IMR-90 (cell line): ENCODE results near the gene BTBD9.

ENCODE experiments used
- CTCF ChIP-seq: conservative IDR thresholded peaks from 2 replicates; pipeline ENCODE4 v1.5.1; 2012; ENCODE audit warnings: mild to moderate bottlenecking, low read depth, low read length, improper control_type of control experiment
- USF2 ChIP-seq: fragments of 150-350 bp; IDR thresholded peaks from 2 replicates; pipeline ENCODE4 v1.6.1; 2017; ENCODE audit warnings: mild to moderate bottlenecking, antibody characterized with exemption, low read length, low read depth

GRCh38 chr6:38150681-38151296 is 488.9 kb downstream of the BTBD9 start:
- TF ChIP-seq CTCF (no peak), USF2 (no peak)
